ENCODE measurements around the gene PEX10. TPM values are rescaled to one million over a fixed set of nuclear protein-coding genes. Genes with fewer than 3 reads are reported as not detected.

Gene PEX10
- total RNA-seq, 1 donor from 2014 or later: 14.4 TPM

GRCh38 chr1:2406451-2407041 is 5.8 kb downstream of the PEX10 start:
- intact Hi-C loops (cut with micrococcal nuclease): no loop called here

- intact Hi-C loops (cut with micrococcal nuclease): no loop called here
These were observed 6.6 kb downstream of the PEX10 start for GRCh38 chr1:2405588-2406295.

DNA sequence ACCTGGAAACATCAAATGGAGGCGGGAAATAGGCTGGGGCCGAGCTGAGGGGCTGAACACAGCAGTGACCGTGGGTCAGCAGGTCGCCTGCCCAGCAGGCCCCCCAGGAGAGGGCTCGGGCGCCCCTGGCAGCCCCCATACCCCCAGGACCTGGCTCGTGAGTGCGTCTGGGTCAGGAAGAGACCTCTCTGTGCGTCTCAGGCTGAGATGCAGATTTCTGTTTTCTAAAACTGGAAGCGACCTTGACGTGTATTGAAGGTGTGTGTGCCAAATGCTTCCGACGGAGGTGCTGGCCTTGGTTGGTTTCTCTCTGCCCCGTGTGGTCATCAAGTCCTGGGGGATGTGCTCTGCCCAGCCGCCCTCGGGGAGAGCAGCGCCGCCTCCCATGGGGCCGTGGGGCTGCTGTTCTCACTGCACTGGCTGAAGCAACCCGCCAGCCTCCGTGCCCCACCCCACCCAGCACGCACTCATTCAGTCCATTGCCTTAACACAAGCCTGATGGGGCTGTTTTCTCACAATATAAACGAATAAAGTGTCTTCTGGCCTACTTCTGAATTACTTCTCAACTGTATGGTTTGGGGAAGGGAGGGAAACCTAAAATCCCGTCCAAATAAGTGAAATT is 7.4 kb downstream of the PEX10 start:
- intact Hi-C loops (cut with micrococcal nuclease): no loop called here

- intact Hi-C loops (cut with micrococcal nuclease): no loop called here
These were observed 8.0 kb downstream of the PEX10 start for GRCh38 chr1:2404142-2404889.

DNA sequence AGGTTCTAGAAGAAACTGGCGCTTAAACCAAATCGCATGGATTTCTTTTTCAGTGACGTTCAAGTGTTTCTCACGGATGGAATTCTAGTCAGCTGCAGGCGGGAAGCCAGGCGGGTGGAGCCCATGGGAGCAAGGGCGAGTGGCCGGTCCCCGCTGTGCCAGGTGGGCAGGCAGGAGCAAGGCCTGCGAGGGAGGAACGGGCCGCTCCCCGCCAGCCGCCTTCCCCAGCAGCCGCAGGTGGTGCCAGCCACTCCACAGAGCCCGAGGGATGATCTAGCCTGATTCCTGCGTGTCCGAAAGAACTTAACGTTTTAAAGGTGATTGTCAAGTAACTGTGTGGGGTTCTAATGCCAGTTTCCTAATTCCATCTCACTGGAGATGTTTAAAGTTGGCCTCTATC is 9.1 kb downstream of the PEX10 start:
- intact Hi-C loops (cut with micrococcal nuclease): no loop called here

- intact Hi-C loops (cut with micrococcal nuclease): no loop called here
These were observed 9.9 kb downstream of the PEX10 start for GRCh38 chr1:2402420-2402819.

DNA sequence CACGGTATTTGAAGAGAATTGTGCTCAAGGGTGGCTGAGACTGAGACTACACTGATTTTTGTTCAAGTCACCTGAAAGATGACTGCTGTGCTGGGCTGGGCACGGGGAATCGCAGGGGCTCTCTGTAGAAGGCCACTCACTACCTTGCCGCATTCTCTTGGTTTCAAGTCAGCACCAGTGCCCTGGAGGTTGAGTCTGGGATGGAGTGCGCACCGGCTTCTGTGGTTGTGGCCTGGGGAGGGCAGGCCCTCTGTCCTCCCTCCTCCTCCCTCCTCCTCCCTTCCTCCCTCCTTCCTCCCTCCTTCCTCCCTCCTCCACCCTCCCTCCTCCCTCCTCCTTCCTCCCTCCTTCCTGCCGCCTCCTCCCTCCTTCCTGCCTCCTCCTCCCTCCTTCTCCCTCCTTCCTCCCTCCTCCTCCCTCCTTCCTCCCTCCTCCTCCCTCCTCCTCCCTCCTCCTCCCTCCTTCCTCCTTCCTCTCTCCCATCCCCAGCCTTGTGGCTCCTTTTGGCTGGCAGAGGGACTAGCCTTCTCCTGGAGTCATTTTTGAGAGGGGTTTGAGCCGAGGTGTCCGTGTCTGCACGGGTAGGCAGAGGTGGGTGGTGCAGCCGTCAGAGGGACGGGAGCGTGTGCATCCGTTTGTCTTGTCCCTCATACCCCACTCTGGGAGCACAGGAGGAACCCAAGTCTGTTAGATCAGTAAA is 11.3 kb downstream of the PEX10 start:
- intact Hi-C loops (cut with micrococcal nuclease): no loop called here

DNA sequence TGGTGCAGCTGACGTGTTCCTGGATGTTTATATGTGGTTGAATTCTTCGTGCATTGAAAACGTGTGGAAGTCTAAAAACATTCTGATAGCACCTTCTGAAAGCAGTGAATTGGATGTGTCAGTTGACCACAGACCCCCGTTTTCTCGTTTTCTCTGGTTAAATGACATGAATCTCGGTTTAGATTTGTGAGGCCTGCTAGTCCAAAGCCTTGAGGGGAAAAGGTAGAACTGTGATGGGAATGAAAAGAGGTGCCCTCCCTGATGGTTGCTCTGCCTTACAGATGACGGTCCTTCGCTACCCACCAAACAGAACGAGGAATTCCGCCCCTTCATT is 11.8 kb downstream of the PEX10 start:
- intact Hi-C loops (cut with micrococcal nuclease): no loop called here

- intact Hi-C loops (cut with micrococcal nuclease): loop anchor here (10.0 kb wide), 1 partner anchor 1455 kb away; the partner anchor contains the start of genes CEP104 and DFFB
These were observed 12.3 kb downstream of the PEX10 start for GRCh38 chr1:2399890-2400575.

GRCh38 chr1:2398871-2399270 is 13.5 kb downstream of the PEX10 start:
- intact Hi-C loops (cut with micrococcal nuclease): loop anchor here (10.0 kb wide), 1 partner anchor 1456 kb away; the partner anchor contains the start of genes CEP104 and DFFB

DNA sequence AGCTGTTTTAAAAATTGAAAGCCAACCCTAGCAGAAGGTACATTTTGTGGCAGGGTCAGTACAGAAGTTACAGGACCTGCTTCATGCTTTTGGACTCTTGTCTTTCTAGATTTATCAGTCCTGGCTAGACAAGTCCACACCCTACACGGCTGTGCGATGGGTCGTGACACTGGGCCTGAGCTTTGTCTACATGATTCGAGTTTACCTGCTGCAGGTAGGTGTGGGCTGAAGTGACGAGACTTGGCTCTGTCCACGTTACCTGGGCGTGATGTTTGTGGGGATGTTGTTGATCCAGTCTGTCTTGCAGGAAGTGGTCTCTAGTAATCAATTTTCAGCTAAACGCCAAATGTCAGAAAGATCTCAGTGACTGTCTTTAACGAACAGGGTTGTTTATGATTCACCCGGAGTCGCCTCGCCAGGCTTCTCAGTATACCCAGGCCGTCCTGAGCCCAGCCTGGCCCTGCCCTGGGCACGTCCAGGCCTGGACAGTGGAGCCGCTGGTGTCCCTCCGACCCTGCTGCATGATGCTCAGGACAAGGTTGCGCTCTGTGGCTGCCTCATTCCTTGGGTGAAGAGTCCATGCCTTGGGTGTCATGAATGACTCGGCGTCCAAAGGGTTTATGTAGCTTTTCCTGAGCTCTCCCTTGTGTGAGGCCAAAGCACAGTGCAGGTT is 15.2 kb downstream of the PEX10 start:
- intact Hi-C loops (cut with micrococcal nuclease): loop anchor here (10.0 kb wide), 1 partner anchor 1458 kb away; the partner anchor contains the start of genes CEP104 and DFFB

DNA sequence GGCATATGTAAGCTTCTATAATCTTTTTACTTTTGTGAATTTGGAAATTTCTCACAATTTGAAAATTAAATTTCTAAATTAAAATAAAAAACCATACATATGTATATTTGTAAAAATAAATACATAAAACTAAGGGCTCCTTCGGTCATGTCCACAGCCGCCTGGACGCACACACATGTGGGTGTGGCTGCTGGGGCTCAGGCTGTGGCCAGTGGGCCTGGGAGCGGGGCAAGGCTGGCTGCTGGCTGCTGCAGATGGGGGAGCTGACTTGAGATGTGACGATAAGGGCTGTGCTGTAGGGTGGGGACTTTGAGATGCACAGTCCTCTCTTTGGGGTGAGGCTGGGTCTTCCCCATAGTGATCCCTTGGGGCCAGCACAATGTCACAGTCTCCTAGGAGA is 15.9 kb downstream of the PEX10 start:
- intact Hi-C loops (cut with micrococcal nuclease): loop anchor here (10.0 kb wide), 1 partner anchor 1458 kb away; the partner anchor contains the start of genes CEP104 and DFFB

GRCh38 chr1:2396059-2396458 is 16.3 kb downstream of the PEX10 start:
- intact Hi-C loops (cut with micrococcal nuclease): loop anchor here (10.0 kb wide), 1 partner anchor 1459 kb away; the partner anchor contains the start of genes CEP104 and DFFB

- intact Hi-C loops (cut with micrococcal nuclease): loop anchor here (10.0 kb wide), 1 partner anchor 1460 kb away; the partner anchor contains the start of genes CEP104 and DFFB
These were observed 17.1 kb downstream of the PEX10 start for GRCh38 chr1:2395245-2395644.

GRCh38 chr1:2394761-2395160 is 17.6 kb downstream of the PEX10 start:
- intact Hi-C loops (cut with micrococcal nuclease): loop anchor here (5.0 to 10.0 kb wide), 2 partner anchors 1460 to 1508 kb away; partner anchors contain the start of genes C1orf174, CEP104 and DFFB

GRCh38 chr1:2394220-2394619 is 18.1 kb downstream of the PEX10 start:
- intact Hi-C loops (cut with micrococcal nuclease): loop anchor here (5.0 to 10.0 kb wide), 2 partner anchors 1461 to 1508 kb away; partner anchors contain the start of genes C1orf174, CEP104 and DFFB

DNA sequence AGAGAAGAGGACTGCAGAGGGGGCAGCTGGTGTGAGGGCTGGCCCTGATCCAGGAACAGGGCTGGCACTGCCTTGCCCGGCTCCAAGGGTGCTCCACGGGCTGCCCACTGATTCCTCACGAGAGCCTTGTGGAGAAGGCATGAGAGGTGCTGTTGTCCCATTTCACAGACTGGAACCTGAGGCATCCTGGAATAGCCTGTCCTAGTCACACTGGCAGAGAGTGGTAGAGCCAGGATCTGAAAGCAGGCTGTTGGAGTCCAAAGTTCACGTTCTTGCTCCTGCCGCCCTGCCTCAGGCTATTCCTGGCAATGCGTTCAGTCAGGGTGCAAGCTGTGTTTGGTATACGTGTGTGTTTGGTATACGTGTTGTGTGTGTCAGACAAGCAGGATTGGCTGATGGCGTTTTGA is 18.9 kb downstream of the PEX10 start:
- intact Hi-C loops (cut with micrococcal nuclease): loop anchor here (5.0 to 10.0 kb wide), 2 partner anchors 1461 to 1509 kb away; partner anchors contain the start of genes C1orf174, CEP104 and DFFB

DNA sequence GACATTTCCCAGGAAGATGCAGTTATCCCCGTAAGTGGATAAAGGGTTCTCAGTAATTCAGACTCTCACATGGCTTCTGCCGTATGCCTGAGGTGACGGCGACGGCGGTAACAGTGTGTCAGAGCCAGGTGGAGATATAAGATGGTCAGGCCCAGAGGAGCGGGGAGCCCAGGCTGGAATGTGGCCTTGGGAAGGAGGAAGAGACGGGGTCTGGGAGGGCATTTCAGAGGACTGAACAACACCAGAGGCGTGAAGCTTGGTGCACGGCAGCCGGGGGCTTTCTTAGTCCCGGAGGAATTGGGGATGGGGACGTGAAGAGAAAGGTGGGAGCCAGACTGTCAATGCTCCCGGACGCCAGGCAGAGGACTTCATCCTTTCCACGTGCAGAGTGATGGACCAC is 19.7 kb downstream of the PEX10 start:
- intact Hi-C loops (cut with micrococcal nuclease): loop anchor here (5.0 to 10.0 kb wide), 2 partner anchors 1462 to 1510 kb away; partner anchors contain the start of genes C1orf174, CEP104 and DFFB

DNA sequence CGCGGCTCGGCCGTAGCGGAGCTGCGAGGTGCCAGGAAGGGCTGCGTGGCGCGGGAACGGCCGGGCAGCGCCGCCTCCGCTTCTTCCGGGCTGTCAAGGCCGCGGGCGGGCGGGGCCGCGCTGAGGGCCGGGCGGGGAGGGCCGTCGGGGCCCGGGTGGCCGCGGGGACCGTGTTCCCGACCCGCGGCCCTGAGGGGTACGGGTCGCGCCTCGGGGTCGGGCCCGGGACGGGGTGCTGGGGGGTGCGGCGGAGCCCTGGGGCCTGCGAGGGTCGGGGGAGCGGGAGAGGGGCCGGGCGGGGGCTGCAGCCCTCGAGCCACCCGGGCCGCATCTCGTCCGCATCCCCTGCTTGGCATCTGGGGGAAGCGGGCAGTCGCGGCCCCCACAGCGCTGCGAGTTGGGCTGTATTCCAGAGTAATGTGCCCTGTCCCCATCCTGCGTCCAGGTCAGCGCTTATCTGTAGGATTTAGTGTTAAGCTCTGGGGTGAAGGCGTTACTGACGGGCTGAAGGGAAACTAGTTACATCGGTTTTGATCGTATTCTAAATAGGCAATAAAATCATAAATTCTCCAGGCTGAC is 20.3 kb downstream of the PEX10 start:
- intact Hi-C loops (cut with micrococcal nuclease): loop anchor here (1.0 to 10.0 kb wide), 12 partner anchors 20 to 1510 kb away; partner anchors contain the start of genes C1orf174, CEP104, DFFB and PANK4
